Kidney epithelial cell (primary cell): ENCODE measurements around the gene PYGO1. TPM values are rescaled to one million over a fixed set of nuclear protein-coding genes. Genes with fewer than 3 reads are reported as not detected.

ENCODE experiments used
- DNase-seq: peaks from one replicate; pipeline ENCODE4 v3.0.0-alpha.2; 2010; ENCODE audit warnings: low read depth
- H3K27me3 ChIP-seq: 2 replicates; pipeline ENCODE4 v1.6.0; 2011; ENCODE audit warnings: low read length; ENCODE audit not compliant: control insufficient read depth, insufficient read depth
- H3K36me3 ChIP-seq: 2 replicates; pipeline ENCODE4 v1.5.1; 2011; ENCODE audit warnings: low read length; ENCODE audit not compliant: control insufficient read depth, insufficient read depth
- H3K4me3 ChIP-seq: 2 replicates; pipeline ENCODE4 v1.5.1; 2011; ENCODE audit warnings: low read depth, mild to moderate bottlenecking, control low read depth, low read length
- total RNA-seq: library from RNA; depleted of rRNA; stranded (reverse); fragments of >200 nt; gene quantifications from 2 replicates; pipeline ENCODE4 v1.2.3, GENCODE V29; 2015
- TF ChIP-seq, protein P1 (sequence below): IDR thresholded peaks from 2 replicates; pipeline ENCODE4 v1.5.1; 2011; ENCODE audit warnings: mild to moderate bottlenecking, moderate library complexity, low read length, control low read depth, inconsistent platforms; ENCODE audit not compliant: insufficient read depth, poor library complexity, severe bottlenecking

PYGO1 gene, protein sequence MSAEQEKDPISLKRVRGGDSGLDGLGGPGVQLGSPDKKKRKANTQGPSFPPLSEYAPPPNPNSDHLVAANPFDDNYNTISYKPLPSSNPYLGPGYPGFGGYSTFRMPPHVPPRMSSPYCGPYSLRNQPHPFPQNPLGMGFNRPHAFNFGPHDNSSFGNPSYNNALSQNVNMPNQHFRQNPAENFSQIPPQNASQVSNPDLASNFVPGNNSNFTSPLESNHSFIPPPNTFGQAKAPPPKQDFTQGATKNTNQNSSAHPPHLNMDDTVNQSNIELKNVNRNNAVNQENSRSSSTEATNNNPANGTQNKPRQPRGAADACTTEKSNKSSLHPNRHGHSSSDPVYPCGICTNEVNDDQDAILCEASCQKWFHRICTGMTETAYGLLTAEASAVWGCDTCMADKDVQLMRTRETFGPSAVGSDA
- total RNA-seq: 6.8 and 10.3 TPM in 2 replicates

DNA sequence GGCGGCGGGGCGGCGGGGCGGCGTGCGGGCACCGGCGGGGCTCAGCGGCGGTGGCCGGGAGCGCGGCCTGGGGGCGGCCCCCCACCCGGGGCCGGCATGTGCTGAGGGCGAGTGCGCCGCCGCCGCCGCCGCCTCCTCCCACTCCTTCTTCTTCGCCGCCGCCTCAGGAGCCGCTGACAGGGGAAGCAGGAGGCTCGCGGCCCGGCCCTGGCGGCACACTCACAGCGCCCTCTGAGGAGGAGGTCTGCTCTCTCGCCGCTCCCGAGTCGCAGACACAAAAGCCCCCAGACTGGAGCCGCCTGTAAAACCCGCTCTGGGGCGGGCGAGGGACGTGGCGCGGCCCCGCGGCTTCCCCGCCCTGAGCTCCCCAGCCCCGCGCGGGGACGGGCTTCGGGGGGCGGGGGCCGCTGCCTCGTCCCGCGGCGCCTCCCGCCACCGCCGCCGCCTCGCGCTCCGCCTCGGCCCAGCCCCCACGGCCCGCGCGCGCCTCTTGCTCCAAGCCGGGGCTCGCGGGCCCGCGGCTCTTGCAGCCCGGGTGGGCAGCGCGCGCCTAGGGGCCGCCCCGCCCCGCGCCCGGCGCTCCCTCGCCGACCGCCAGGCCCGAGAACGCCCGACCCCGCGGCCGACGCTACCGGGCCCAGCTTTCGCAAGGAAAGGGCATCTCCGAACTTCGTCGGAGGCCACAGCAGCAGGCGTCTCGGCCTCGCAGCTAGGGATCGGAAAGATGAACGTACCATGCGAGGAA lies at the start of gene PYGO1:
Gene PYGO1 (minus strand): TSS at position 276 of the 745 bp plus-strand sequence. CDS start 462 bp downstream, outside the sequence.
- Histone ChIP-seq H3K4me3 (peak within 1 kb of the TSS; percentile 70), H3K36me3 (no peaks in the 10 kb centered on the region), H3K27me3 (no peaks in the 10 kb centered on the region)
- TF ChIP-seq, protein P1, sequence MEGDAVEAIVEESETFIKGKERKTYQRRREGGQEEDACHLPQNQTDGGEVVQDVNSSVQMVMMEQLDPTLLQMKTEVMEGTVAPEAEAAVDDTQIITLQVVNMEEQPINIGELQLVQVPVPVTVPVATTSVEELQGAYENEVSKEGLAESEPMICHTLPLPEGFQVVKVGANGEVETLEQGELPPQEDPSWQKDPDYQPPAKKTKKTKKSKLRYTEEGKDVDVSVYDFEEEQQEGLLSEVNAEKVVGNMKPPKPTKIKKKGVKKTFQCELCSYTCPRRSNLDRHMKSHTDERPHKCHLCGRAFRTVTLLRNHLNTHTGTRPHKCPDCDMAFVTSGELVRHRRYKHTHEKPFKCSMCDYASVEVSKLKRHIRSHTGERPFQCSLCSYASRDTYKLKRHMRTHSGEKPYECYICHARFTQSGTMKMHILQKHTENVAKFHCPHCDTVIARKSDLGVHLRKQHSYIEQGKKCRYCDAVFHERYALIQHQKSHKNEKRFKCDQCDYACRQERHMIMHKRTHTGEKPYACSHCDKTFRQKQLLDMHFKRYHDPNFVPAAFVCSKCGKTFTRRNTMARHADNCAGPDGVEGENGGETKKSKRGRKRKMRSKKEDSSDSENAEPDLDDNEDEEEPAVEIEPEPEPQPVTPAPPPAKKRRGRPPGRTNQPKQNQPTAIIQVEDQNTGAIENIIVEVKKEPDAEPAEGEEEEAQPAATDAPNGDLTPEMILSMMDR: no peak
- DNase-seq: no peak

DNA sequence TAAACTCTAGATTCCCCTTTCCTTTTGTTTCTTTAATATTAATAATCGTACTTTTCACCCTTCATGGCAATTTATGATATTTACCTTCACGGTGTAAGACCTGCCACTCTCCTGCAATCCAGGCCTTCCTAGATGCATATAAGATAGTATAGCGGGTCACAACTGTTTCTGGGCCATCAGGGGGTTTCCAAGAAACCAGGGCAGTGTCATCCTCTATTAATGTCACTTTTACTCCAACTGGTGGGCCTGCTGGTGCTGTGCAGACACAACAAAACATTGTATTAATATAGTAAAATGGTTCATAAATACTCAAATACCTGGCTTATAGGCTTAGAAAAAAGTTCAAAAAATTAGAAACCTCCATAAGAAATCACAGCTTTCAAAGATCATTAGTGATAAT lies 48.9 kb upstream of the PYGO1 start:
- Histone ChIP-seq H3K27me3 (no peaks in the 10 kb centered on the region), H3K4me3 (no peak overlapping the region), H3K36me3 (no peaks in the 10 kb centered on the region)
- no peak for DNase-seq
- TF ChIP-seq, protein P1: no peak

DNA sequence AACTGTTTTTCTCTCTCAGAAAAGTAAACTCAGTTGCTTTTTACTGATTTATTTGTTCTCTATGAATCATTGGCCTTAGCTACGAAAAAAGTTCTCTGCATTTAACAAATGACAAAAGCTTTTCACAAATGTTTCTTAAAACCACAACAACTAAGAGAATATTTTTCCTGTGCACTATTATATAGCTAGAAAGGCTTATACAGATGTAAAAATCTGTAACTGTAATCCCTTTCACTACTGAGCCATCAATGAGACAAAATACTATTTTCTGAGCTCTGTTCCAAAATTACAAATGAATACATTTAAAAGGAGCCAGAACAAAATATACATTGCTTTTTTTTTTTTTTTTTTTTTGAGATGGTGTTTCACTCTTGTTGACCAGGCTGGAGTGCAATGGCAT lies 45.6 kb upstream of the PYGO1 start:
- DNase-seq: no peak
- TF ChIP-seq, protein P1: no peak
- Histone ChIP-seq H3K27me3 (no peaks in the 10 kb centered on the region), H3K4me3 (no peak overlapping the region), H3K36me3 (no peaks in the 10 kb centered on the region)

DNA sequence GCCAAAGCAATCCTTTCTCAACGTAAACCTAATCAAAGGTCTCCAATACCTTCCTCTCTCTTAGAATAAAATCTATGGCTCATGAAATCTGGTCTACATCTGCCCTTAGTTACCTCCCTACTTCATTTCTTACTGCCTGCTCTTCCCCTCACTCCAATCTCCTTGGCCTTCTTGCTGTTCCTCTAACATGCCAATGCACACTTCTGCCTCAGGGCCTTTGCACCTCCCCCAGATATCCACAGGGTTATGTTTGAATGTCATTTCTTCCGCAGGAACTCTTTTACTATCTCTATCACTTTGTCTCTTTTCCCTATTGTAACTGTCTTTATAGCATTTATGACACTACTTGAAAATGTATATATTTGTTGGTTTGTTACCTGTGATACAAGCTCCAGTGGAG lies 44.3 kb upstream of the PYGO1 start:
- Histone ChIP-seq H3K27me3 (no peaks in the 10 kb centered on the region), H3K36me3 (no peaks in the 10 kb centered on the region), H3K4me3 (no peak overlapping the region)
- TF ChIP-seq, protein P1: no peak
- no peak for DNase-seq

DNA sequence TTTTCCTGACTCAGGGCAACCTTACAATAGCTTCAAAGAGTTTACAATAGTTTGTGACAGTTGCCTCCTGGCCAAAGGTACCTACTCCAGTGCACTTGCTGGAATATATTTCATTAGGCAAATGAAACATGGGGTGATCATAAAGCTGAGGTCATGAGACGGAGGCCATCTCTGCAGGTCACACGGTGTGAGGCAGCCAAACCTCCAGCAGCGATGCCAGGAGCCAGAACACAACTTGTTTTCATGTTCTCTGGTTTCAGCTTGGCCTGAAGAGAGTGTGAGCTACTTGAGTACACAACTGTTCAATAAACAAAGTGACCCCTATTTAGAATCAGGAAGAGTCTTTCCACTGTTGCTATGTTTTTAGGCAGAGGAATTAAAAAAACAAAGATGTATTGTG lies 42.7 kb upstream of the PYGO1 start:
- Histone ChIP-seq H3K36me3 (no peaks in the 10 kb centered on the region), H3K27me3 (no peaks in the 10 kb centered on the region), H3K4me3 (no peak overlapping the region)
- no peak for DNase-seq
- TF ChIP-seq, protein P1: no peak
